Activated CD4-positive, CD25-positive, alpha-beta regulatory T cell treated with anti-CD3 and anti-CD28 coated beads, Interleukin-2, amount 50 U/mL, for 16 hours (primary cell): Measurements from ENCODE around the gene ALPG.
"Not testable (repeated sequence)": the region's sequence is repeated elsewhere in the genome, so short reads cannot be mapped to it uniquely, and the experiment has no call there.

Source experiments
- DNase-seq: peaks from one replicate; pipeline ENCODE4 v3.0.0-alpha.2; 2020; ENCODE audit warnings: low read depth, low spot score

ALPG gene

DNA sequence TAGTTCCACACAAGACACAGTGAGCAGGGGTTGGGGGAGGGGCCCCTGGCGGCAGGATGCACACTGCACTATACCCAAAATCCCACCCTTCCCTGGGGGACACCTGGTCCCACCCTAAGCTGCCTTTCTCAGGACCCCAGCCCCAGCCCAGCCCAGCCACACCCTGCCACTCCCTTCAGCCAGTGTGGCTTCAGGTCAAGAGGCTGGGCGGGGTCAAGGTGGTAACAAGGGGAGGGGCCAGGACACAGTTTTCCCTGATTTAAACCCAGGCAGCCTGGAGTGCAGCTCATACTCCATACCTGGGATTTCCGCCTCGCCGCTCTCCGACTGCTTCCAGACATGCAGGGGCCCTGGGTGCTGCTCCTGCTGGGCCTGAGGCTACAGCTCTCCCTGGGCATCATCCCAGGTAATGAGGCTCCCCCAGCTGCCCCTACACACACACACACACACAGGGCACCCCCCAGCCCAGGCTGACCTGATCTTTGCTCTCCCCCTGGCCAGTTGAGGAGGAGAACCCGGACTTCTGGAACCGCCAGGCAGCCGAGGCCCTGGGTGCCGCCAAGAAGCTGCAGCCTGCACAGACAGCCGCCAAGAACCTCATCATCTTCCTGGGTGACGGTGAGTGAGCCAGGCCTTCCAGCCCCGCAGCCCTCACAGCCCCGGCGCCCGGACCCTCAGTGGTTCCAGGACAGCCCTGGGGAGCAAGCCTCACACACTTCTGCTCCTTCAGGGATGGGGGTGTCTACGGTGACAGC lies at the start of gene ALPG:
TSS of gene ALPG (plus strand) at position 289 of the 755 bp plus-strand sequence. CDS start at position 340, 51 bp downstream.
- no peak for DNase-seq

DNA sequence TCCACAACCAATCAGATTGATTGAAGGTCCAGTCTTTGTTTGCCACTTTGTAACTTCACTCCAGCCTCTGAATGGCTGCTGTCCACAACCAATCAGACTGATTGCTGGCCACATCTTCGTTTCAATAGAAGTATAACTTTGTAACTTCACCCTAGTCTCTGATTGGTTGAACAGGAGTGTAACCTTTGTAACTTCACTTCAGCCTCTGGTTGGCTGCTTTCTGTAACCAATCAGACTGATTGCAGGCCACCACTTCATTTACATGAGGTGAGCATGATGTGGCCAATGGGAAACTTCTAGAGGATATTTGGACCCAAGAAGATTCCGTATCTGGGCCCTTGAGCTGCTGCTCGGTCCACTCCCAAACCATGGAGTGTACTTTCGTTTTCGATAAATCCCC lies 45.0 kb upstream of the ALPG start:
- no peak for DNase-seq

DNA sequence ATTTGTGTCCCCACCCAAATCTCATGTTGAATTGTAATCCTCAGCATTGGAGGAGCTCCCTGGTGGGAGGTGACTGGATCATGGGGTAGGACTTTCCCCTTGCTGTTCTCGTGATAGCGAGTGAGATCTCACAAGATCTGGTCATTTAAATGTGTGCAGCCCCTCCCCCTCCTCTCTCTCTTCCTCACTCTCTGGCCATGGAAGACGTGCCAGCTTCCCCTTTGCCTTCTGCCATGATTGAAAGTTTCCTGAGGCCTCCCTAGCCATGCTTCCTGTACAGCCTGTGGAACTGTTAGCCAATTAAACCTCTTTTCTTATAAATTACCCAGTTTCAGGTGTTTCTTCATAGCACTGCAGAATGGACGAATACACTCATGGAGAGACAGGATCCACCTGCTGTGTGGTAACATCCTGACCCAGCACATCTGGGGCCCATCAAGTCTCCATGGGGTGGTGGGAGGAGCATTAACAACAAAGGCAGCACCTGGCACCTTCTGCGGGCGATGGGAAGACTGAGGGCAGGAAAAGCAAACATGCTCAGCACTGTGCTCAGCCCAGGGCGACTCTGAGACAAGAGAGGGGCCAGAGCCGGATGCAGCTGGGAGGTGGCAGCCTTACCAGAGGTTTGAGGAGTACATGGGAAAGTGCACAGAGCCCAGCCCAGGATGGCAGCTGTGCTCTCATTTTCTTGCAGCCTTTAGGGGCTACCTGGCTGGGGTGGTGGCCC lies 44.3 kb upstream of the ALPG start:
- no peak for DNase-seq

DNA sequence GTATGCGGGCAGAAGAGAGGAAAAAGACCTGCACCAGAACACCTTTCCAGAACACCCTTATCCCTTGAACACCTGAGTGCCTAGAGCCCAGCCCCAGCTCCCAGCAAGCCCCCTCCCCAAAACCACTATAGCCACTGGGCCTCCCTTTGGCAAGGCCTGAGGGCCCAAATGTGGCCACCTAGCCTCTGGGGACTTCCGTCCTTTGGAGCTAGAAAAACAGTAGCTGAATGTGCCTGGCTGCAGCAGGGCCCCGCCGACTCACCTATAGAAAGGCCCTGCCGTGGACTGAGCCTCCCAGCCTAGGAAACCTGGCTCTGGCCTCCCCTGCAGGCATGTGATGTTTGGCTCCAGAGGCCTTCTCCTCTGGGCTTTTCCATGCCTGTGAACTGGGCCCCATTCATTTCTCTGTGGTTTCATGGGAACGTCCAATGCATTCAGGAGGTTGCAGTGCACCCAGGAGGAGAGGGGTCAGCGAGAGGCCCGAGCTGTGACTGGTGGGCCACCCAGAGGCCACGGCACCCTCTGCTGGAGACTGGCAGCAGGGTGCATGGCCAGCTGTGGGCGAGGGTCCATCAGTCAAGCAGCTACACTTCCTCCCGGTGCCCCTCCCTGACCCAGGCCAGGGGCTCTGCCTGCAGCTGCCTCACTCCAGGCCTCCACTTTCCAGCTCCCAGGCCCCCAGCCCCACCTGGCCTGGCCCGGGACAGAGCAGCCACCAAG lies 43.4 kb upstream of the ALPG start:
- DNase-seq = not testable (repeated sequence)

DNA sequence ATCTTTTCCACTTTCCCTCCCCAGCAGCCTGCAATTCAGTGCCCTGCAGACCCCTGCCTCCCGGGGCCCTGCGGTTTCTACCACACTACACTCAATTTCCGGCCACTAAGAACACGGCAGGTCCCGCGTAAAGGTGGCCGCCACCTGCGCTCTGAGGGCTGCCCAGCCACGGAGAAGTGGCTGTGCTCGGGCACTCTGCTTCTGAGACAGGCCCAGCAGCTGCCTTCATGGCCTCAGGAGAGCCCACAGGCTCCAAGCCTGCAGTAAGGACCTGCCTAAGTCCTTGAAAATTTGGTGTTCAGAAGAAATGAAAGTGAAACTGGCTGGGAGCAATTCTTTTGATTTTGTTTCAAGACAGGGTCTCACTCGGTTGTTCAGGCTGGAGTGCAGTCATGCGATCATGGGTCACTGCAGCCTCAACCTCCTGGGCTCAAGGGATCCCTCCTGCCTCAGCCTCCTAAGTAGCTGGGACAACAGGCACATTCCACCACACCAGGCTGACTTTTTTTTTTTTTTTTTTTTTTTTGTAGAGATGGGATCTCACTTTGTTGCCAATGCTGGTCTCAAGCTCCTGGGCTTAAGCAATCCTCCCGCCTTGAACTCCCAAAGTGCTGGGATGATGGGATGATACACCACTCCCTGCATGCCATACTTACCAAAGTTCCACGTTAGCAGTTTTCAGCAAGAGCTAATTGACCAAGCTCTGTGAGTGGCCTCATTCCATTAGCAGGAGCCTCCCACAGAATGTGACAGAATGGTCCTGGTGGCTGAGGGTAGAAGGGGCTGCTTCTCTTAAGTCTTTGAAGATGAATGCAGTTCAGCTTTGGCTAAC lies 42.6 kb upstream of the ALPG start:
- no peak for DNase-seq

DNA sequence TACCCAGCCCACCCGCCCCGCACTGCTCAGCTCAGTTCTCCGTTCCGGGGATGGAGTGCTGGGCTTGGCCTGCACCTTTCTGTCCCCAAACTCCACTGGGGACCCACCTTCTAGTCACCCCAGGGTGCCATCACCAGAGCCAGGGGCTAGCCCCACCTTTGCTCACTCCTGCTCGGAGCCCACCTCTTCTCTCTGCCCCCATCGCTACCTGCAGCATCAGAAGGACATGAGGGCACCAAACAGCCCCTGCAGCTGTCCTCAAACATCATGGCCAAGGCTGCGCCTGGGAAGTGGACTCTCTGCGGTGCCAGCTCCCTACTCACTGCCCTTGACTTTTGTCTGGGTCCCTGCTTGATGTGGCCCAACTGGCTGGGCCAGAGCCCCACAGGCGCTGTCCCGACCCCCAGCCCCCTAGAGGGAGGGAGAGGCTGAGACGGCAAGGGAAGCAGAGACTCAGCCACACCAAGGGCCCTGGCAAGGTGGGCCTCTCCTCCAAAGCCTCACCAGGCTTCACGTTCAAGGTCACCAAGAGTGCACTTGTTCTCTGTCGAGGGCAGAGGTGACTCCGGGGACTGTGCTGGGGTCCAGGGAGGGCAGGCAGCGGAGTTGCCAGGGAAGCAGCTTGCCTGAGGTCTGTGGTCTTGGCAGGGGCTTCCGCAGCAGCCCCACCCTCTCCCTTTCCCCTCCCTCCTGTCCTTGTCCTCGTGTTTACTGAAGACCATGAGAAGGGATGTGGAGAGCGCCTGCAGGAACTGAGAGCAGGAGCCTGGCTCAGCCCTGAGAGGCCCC lies 41.6 kb upstream of the ALPG start:
- DNase-seq = not testable (repeated sequence)

DNA sequence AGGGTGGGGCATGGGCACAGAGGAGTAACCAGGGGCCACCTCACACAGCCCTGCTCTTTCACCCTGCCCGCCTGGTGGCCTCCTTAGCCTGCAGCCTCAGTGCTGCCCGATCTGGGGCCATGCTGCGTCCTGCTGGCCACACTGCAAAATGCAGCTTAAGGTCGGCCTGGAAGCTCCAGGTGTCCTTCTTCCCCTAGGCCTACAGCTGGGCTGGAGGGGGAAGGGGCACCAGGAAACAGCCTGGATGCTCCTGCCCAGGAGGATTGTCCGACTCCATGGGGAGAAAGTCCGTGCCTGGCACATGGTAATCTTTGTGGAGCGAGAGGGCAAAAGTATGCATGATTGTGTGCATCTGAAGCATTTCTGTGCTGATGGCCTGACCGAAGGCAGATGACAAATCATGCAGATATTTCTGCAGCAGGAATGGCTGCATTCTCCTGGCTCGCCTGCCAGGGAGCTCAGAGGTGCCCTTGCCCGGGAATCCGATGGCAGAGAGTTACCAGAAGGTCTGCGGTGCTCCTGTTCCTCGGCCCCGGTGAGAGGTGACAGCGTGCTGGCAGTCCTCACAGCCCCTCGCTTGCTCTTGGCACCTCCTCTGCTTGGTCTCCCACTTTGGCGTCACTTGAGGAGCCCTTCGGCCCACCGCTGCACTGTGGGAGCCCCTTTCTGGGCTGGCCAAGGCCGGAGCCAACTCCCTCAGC lies 40.9 kb upstream of the ALPG start:
- DNase-seq = no peak

DNA sequence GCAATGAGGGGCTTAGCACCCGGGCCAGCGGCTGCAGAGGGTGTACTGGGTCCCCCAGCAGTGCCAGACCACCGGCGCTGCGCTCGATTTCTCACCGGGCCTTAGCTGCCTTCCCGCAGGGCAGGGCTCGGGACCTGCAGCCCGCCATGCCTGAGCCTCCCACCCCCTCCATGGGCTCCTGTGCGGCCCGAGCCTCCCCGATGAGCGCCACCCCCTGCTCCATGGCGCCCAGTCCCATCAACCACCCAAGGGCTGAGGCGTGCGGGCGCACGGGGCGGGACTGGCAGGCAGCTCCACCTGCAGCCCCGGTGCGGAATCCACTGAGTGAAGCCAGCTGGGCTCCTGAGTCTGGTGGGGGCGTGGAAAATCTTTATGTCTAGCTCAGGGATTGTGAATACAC lies 40.2 kb upstream of the ALPG start:
- DNase-seq = not testable (repeated sequence)

DNA sequence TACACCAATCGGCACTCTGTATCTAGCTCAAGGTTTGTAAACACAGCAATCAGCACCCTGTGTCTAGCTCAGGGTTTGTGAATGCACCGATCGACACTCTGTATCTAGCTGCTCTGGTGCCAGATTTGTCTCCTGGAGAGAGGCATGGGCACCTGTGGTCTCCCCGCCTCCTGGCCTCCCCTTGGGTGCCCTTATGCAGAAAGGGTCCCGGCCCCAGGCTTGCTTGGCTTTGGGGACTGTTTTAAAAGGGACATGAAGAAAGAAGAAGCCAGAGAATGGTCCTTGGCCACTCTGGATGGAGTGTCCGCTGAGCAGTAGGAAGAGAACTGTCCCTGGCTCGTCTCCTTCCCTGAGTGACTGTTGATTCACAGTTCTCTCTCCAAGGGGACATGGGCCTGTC lies 39.6 kb upstream of the ALPG start:
- DNase-seq = no peak

DNA sequence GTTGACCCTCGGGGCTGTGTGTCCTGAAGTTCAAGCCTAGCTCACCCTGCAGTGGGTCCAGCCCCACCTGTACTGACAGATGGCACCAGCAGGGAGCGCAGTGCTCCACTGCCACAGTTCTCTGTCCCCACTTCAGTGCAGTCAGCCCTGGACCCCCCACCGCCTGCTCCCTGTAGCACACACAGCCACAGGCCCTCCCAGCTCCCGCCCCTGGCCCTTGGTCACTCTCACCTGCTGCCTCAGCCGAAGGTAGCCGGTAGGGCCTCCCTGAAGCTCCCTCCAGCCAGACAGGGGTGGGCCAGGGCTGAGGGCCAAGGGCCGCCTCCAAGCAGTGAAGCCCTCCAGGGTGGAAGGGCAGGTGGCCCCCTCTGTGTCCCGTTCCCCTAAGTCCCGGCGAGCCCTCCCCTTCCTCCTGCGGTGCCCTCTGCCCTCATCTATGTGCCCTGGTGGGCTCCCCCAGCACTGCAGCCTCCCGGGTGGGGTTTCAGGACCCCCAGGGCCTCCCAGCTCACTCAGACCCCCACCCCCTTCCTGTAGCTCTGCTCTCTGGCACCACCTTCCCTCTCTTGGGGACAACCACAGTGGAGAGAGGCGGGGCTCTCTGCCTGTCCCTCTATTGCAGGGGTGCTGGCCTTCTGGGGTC lies 38.9 kb upstream of the ALPG start:
- no peak for DNase-seq

DNA sequence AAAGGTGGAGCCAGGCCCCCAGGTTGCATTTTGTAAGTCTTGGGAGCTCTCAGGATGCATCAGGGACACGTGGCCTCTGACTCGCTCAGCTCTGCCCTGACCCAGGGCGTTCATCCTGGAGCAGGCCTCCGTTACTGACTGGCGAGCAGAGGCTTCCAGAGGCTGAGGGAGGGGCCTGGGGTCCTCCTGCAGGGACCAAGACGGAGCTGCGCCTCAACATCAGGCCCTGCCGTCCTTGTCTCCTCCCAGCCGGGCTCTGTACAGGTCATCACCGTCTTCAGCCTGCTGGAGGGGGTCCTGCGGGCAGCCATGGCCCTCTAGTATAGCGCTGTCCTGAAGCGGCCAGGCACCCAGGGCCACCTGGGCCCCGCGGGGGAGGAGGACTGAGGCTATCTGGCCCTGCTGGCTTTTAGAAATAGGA lies 38.3 kb upstream of the ALPG start:
- DNase-seq = no peak

DNA sequence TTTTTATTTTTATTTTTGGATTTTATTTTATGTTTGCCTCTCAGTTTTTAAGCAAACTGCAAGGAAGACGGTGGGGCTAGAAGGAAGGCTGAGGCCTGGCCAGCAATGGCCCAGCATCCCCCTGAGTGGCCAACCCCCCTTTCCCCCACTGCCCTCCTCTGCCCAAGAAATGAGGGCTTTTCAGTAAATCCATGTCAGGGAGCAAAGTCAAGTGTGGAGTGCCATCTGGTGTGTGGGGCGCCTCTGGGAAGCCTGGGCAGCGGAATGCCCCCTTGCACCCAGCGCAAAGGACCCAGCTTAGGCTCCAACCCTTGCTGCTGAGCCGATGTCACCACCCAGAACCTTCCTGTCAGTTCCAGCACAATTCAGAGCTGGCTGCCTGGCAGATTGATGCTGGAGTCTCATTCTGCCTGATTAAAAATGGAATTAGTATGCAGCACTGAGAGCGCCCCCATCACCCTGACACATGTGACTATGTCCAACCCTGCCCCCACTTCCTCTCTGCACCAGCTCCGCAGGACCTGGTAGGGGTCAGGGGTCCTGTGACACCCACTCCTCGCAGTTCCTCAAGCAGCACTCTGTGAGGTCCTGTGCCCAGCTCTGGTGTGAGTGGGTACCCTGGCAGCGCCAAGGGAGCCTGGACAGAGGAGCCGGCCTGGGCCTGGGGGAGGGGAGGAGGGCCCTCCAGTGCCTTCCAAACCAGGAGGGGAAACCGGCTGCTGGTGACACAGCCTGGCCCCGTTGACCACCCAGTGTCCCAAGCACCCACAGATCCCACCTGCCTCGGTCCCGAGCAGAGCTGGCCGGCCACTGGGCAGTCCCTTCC lies 37.3 kb upstream of the ALPG start:
- DNase-seq = no peak

DNA sequence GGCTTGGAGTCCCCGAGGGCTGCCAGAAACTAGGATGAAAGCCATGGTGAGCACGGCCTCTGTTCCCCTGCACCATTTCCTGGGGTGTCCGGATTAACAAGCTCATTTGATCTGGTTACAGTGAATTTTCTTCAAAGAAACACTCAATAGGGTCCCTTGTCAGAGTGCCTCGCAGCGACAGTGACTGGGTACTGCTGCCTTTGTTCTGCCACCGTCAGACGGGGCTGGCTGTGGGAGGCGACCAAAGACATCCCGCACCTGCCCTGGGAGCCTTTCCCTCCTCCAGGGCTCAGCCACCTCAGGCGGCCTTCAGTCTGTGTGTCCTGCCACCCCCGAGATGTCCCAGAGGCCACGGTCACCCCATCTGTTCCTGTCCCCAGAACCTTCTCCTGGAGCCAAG lies 36.6 kb upstream of the ALPG start:
- DNase-seq = not testable (repeated sequence)

DNA sequence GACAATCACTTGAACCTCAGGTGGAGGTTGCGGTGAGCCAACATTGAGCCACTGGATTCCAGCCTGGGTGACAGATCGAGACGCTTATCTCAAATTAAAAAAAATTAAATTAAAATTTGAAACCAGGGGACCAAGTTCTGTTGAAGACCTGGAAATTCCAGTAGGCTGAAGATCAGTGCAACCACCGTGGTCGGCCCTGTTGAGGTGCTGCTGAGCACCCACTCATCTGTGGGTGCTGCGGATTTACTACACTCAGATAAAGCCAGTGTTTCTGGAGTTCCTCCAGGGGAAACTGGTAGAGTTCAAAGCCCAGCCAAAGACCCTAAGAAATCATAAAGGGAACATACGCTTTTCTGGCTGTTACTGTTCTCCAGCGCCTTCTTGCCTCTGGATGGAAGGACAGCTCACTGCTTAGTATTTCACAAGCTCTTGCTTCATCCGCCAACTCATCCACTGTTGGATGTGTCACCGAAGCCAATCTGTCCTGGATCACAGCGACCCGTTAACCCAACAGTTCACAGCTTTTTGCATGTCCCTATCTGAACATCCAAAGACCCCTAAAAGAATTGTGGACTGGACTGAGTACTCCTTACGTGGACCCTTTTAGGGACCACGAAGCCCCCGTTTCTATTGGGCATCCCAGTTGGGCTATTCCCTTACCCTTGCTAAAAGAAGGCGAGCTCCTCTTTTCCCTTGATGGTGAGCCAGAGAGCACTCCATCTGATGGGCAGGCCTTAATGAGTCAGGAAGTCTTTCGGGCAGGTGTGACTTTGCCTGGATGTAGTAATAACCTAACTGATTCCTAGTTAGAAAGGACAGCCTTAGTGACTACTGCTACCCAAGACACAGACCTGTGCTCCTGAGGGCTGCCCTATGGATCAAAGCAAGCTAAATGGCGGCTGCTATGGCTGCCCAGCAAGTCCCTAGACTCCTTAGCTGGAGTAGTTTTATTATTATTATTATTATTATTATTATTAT lies 34.1 kb upstream of the ALPG start:
- no peak for DNase-seq

DNA sequence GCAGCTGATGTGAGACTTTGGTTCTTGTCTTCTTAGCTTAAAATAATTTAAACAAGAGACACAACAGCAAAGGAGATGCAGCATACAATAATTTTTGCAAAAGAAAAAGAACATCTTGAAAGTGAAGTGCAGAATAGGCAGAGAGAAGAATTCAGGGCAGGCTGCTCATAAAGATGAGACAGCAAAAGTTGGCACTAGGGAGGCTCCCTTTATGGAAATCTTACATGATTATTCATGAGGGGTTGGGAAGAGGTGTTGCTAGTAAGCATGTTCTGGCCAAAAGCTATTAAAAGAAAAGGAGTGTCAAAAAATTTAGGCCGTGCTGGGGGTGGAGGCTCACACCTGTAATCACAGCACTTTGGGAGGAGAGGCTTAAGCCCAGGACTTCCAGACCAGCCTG lies 32.3 kb upstream of the ALPG start:
- no peak for DNase-seq

DNA sequence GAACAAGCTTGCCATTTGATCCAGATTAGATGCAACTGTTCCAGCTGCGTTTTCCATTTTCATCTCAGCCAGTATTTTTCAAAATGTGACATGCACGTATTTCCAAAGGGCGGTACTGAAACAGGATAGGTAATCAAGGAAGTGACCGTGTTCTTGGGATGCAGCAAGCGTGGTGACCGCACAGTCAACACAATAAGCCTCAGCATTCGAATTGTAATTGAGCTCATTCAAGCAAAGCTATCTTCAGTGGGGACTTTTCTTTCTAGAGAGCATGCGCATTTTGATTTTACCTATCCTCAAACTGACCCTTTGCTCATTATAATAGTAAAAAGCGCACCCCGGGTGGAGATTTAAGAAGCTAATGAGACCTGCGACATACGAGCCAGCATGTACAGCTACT lies 31.5 kb upstream of the ALPG start:
- no peak for DNase-seq

DNA sequence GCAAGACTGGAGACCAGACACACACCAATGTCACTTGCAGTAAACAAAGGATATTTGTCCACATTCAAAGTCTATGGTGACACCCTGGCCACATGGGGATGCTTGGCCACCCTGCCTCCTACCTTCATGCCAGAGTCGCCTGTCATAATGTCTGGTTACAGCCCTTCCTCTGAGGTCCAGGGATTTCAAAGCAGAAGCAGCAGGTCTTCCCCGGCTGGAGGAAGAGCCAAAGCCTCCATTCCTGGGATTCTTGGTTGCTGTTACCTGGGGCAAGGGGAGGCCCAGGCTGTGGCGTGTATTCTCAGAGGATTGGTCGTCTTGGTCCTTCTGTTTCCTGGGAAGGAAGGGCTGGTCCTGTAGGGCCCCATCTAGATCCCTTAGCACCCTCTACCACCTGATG lies 30.4 kb upstream of the ALPG start:
- DNase-seq = no peak

DNA sequence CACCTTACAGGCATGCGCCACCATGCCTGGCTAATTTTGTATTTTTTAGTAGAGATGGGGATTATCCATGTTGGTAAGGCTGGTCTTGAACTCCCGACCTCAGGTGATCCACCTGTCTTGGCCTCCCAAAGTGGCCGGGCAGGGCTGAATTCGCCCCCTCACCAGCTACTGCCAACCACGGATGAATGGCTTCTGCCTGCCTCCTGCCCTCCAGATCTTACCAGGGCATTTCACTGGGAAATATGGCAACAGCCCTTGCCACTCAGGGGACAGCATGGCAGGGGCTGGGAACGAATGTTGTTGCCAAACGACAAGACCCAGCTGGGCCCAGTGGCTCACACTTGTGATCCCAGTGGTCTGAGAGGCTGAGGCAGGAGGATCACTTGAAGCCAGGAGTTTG lies 29.9 kb upstream of the ALPG start:
- DNase-seq = no peak
